DOHH2 (cell line): ENCODE results near the gene CLDN22.

Source experiments
- H3F3A ChIP-seq: fragments of 200-600 bp; sonication (generic), shearing (Covaris generic); 2 replicates; pipeline ENCODE4 v1.6.0; 2016; ENCODE audit warnings: antibody characterized with exemption, mild to moderate bottlenecking; ENCODE audit not compliant: control insufficient read depth, insufficient read depth
- H3K27ac ChIP-seq: fragments of 200-600 bp; sonication (generic); 2 replicates; pipeline ENCODE4 v1.5.1; 2014; ENCODE audit warnings: low read depth, mild to moderate bottlenecking, low read length, moderate library complexity
- H3K27me3 ChIP-seq: fragments of 200-600 bp; sonication (generic); 2 replicates; pipeline ENCODE4 v1.6.1; 2014; ENCODE audit warnings: mild to moderate bottlenecking, low read length, mixed read lengths; ENCODE audit not compliant: control insufficient read depth
- H3K36me3 ChIP-seq: fragments of 200-600 bp; sonication (generic); 2 replicates; pipeline ENCODE4 v1.6.1; 2014; ENCODE audit warnings: mild to moderate bottlenecking, low read length, moderate library complexity, mixed read lengths; ENCODE audit not compliant: control insufficient read depth
- H3K4me1 ChIP-seq: fragments of 200-600 bp; sonication (generic); 2 replicates; pipeline ENCODE4 v1.6.1; 2014; ENCODE audit warnings: mild to moderate bottlenecking, low read length, mixed read lengths; ENCODE audit not compliant: control insufficient read depth
- H3K4me2 ChIP-seq: fragments of 200-600 bp; sonication (generic); 2 replicates; pipeline ENCODE4 v1.6.0; 2014; ENCODE audit warnings: mild to moderate bottlenecking, low read length, moderate library complexity
- H3K4me3 ChIP-seq: fragments of 200-600 bp; sonication (generic); 2 replicates; pipeline ENCODE4 v1.5.1; 2014; ENCODE audit warnings: mild to moderate bottlenecking, low read length, mixed read lengths
- H3K79me2 ChIP-seq: fragments of 200-600 bp; sonication (generic); 2 replicates; pipeline ENCODE4 v1.6.1; 2014; ENCODE audit warnings: mild to moderate bottlenecking, low read length, mixed read lengths; ENCODE audit not compliant: control insufficient read depth
- H3K9me2 ChIP-seq: fragments of 200-600 bp; sonication (generic); replicated peaks from 2 replicates; pipeline ENCODE4 v1.6.1; 2014; ENCODE audit warnings: mild to moderate bottlenecking, low read length, mixed read lengths; ENCODE audit not compliant: control insufficient read depth
- H3K9me3 ChIP-seq: fragments of 200-600 bp; sonication (generic); 2 replicates; pipeline ENCODE4 v1.6.1; 2014; ENCODE audit warnings: antibody characterized with exemption, low read length, mixed read lengths; ENCODE audit not compliant: control insufficient read depth, insufficient read depth
- H4K20me1 ChIP-seq: fragments of 200-600 bp; sonication (generic); 2 replicates; pipeline ENCODE4 v1.6.0; 2014; ENCODE audit warnings: low read depth, mild to moderate bottlenecking, antibody characterized with exemption, low read length, moderate library complexity; ENCODE audit not compliant: control insufficient read depth, insufficient read depth
- CTCF ChIP-seq: fragments of 200-600 bp; sonication (generic); IDR thresholded peaks from one replicate; pipeline ENCODE4 v1.5.1; 2014; ENCODE audit warnings: antibody characterized with exemption, mild to moderate bottlenecking, low read depth, low read length; ENCODE audit not compliant: poor library complexity, severe bottlenecking
- EZH2phosphoT487 ChIP-seq: fragments of 200-600 bp; sonication (generic); IDR thresholded peaks from 2 replicates; pipeline ENCODE4 v1.6.1; 2017; ENCODE audit warnings: borderline replicate concordance, mild to moderate bottlenecking, antibody characterized with exemption, low read length, moderate library complexity, mixed read lengths

The CLDN22 gene

GRCh38 chr4:183329954-183330742 is 10.1 kb upstream of the CLDN22 start:
- Histone ChIP-seq H3K27me3 (no peaks in the 10 kb centered on the region), H3K9me2 (no peaks in the 10 kb centered on the region), H3F3A (no peaks in the 10 kb centered on the region), H3K79me2 (no peaks in the 10 kb centered on the region), H3K4me3 (no peak overlapping the region), H3K36me3 (no peaks in the 10 kb centered on the region), H3K9me3 (no peaks in the 10 kb centered on the region), H3K4me1 (no peaks in the 10 kb centered on the region), H3K27ac (no peak overlapping the region), H4K20me1 (no peaks in the 10 kb centered on the region), H3K4me2 (no peak overlapping the region)
- no peak for TF ChIP-seq CTCF
- no peak for TF ChIP-seq EZH2phosphoT487

GRCh38 chr4:183329244-183329643 is 9.2 kb upstream of the CLDN22 start:
- H3K79me2 ChIP-seq = no peaks in the 10 kb centered on the region
- no peak overlapping the region for H3K4me3 ChIP-seq
- H3K4me1 ChIP-seq = no peaks in the 10 kb centered on the region
- no peaks in the 10 kb centered on the region for H3K9me2 ChIP-seq
- no peaks in the 10 kb centered on the region for H3K27me3 ChIP-seq
- no peak overlapping the region for H3K27ac ChIP-seq
- no peaks in the 10 kb centered on the region for H3K9me3 ChIP-seq
- H3F3A ChIP-seq = no peaks in the 10 kb centered on the region
- TF ChIP-seq CTCF (no peak), EZH2phosphoT487 (no peak)
- H3K36me3 ChIP-seq = no peaks in the 10 kb centered on the region
- no peak overlapping the region for H3K4me2 ChIP-seq
- H4K20me1 ChIP-seq = no peaks in the 10 kb centered on the region

- no peak overlapping the region for H3K27ac ChIP-seq
- no peak overlapping the region for H3K4me3 ChIP-seq
- no peak overlapping the region for H3K4me2 ChIP-seq
- H3F3A ChIP-seq = no peaks in the 10 kb centered on the region
- no peaks in the 10 kb centered on the region for H3K79me2 ChIP-seq
- no peaks in the 10 kb centered on the region for H4K20me1 ChIP-seq
- H3K4me1 ChIP-seq = no peaks in the 10 kb centered on the region
- no peaks in the 10 kb centered on the region for H3K36me3 ChIP-seq
- TF ChIP-seq CTCF = no peak
- TF ChIP-seq EZH2phosphoT487 = no peak
- no peaks in the 10 kb centered on the region for H3K9me2 ChIP-seq
- no peaks in the 10 kb centered on the region for H3K27me3 ChIP-seq
- no peaks in the 10 kb centered on the region for H3K9me3 ChIP-seq
These were observed 8.8 kb upstream of the CLDN22 start for GRCh38 chr4:183328832-183329231.
